Spinal cord (tissue), 10 donors: ENCODE measurements around the gene CCL14. TPM values are rescaled to one million over a fixed set of nuclear protein-coding genes. Genes with fewer than 3 reads are reported as not detected.

ENCODE experiments used
- DNase-seq, 6 donors: peaks; one replicate each; pipeline versions ENCODE4 v3.0.0 to v3.0.0-alpha.2; 2013 to 2015; ENCODE audit warnings: low spot score in 6 of 6, low read depth in 4 of 6
- H3K27ac ChIP-seq: one replicate; pipeline ENCODE4 v1.5.1; 2013; ENCODE audit warnings: low read depth, low read length, control low read depth
- H3K27me3 ChIP-seq: one replicate; pipeline ENCODE4 v1.6.1; 2013; ENCODE audit warnings: low read length; ENCODE audit not compliant: control insufficient read depth, insufficient read depth
- H3K36me3 ChIP-seq: one replicate; pipeline ENCODE4 v1.6.1; 2013; ENCODE audit warnings: low read length; ENCODE audit not compliant: control insufficient read depth, insufficient read depth
- H3K4me1 ChIP-seq: one replicate; pipeline ENCODE4 v1.6.1; 2013; ENCODE audit warnings: low read length; ENCODE audit not compliant: control insufficient read depth, insufficient read depth
- H3K4me3 ChIP-seq: one replicate; pipeline ENCODE4 v1.5.1; 2013; ENCODE audit warnings: low read depth, low read length, control low read depth
- H3K9me3 ChIP-seq: one replicate; pipeline ENCODE4 v1.6.1; 2013; ENCODE audit warnings: low read length; ENCODE audit not compliant: control insufficient read depth, insufficient read depth
- WGBS: methylation state at CpG from one replicate; pipeline ENCODE4 v1.1.5; 2013; ENCODE audit warnings: missing lambda C conversion rate; ENCODE audit not compliant: insufficient coverage; 5-methylcytosine and 5-hydroxymethylcytosine counted together
- long read RNA-seq, 4 donors: transcript quantifications; one replicate each; lab custom pipeline, GENCODE V29; 2026
- polyA plus RNA-seq, 2 donors: library from polyadenylated mRNA; unstranded; fragments of 120-200 nt; gene quantifications; one replicate each; pipeline ENCODE4 v1.2.1, GENCODE V29; 2013; ENCODE audit not compliant: insufficient read length in 2 of 2
- total RNA-seq, 2 donors: library from RNA; depleted of rRNA in 1 of 2; stranded (reverse); fragments of 120-200 nt in 1 of 2; fragments of >200 nt in 1 of 2; gene quantifications; one replicate each; pipeline versions ENCODE4 v1.2.3 to v1.2.4, GENCODE V29; 2013 to 2014
- donor health status: healthy.

CCL14 gene
- total RNA-seq: 10 to 100 TPM in 1 of 2 donors, 1 to 10 TPM in 1; 1.7 to 42.0 TPM
- 1 to 10 TPM; 4.1 to 8.9 TPM for polyA plus RNA-seq
- long read RNA-seq, donor 1, partial matches to known transcripts: 0 of 3 reads
- long read RNA-seq, donor 1, other reads (novel, unspliced or antisense): 0 of 3 reads
- long read RNA-seq, donor 2: 0 reads
- long read RNA-seq, donor 3, partial matches to known transcripts: 0 of 2 reads
- long read RNA-seq, donor 3, other reads (novel, unspliced or antisense): 0 of 2 reads
- long read RNA-seq, donor 4, transcript CCL14-202 (3 exons, 898 nt): major isoform, 46 of 52 reads
- long read RNA-seq, donor 4, partial matches to known transcripts: 0 of 52 reads
- long read RNA-seq, donor 4, other reads (novel, unspliced or antisense): 0 of 52 reads

DNA sequence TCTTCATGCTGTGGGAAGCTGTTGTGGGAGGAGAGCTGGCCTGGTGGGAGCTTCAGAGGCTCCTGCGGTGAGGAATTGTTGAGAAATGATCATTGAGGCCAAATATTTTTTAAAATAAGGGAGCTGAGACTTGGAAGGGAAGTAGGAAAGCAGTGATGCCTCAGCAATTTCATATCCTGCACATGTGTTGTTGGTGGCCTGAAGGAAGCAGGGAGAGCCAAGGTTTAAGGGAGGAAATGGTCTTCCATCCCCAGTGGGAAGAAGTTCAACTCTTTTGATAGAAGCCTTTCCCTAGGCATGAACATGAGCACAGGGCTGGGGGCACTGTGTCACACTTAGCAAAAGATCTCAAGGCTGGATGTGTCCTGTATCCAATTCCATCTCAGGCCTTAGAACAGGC lies at the start of gene CCL14:
TSS of gene CCL14 (minus strand) at position 87 of the 400 bp plus-strand sequence. CDS start at position 7, 80 bp downstream.
- DNase-seq: no peak
- Histone ChIP-seq H3K27ac (no peak within 1 kb of the TSS), H3K9me3 (no peaks in the 10 kb centered on the region), H3K4me1 (no peaks in the 10 kb centered on the region), H3K36me3 (no peaks in the 10 kb centered on the region), H3K4me3 (no peak within 1 kb of the TSS), H3K27me3 (no peaks in the 10 kb centered on the region)
- WGBS: 100% methylated on average over 1 of the region's 1 CpG

DNA sequence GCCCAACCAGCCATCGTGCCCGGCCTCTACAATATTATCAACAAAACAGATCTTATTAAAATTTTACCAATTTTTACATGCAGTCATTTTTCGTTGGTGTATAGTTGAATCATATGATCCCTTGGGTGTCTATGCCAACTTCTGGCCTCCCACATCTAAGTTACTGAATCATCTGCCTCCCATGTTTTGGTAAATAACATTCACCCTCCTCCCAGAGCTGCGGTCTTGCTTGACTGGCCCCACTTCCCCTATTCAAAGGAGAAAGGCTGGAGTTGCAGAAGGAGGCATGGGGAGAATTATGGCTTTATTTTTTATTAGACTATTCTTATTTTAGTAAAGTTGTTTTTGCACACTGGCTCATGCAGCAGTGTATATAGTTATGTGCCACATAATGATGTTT lies 49.7 kb upstream of the CCL14 start:
- Histone ChIP-seq H3K27me3 (peaks cover 3% of the 10 kb centered on the region), H3K4me1 (no peaks in the 10 kb centered on the region), H3K4me3 (no peak overlapping the region), H3K27ac (no peak overlapping the region), H3K36me3 (no peaks in the 10 kb centered on the region), H3K9me3 (no peaks in the 10 kb centered on the region)
- WGBS: no CpG with 5 or more reads among the region's 4 CpGs
- no peak for DNase-seq

DNA sequence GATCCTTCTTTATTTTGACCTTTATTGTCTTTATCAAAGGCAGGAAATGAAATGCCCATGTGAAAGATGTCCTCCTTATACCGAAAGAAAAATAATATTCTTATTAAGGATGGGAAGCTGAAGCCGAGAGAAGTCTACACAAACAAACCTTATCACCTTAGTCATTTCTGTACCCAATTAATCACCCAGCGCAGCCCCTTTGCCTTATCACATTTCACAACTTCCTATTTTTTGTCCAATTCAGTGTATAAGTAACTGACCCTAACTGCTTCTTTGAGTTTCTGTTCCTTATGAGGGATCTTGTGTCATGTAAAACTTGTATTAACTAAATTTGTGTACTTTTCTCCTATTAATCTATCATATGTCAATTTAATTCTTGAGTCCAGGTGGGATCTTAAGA lies 47.6 kb upstream of the CCL14 start:
- Histone ChIP-seq H3K4me3 (no peak overlapping the region), H3K4me1 (no peaks in the 10 kb centered on the region), H3K27me3 (peaks cover 3% of the 10 kb centered on the region), H3K36me3 (no peaks in the 10 kb centered on the region), H3K9me3 (no peaks in the 10 kb centered on the region), H3K27ac (no peak overlapping the region)
- no peak for DNase-seq
- no CpG with 5 or more reads among the region's 3 CpGs for WGBS

DNA sequence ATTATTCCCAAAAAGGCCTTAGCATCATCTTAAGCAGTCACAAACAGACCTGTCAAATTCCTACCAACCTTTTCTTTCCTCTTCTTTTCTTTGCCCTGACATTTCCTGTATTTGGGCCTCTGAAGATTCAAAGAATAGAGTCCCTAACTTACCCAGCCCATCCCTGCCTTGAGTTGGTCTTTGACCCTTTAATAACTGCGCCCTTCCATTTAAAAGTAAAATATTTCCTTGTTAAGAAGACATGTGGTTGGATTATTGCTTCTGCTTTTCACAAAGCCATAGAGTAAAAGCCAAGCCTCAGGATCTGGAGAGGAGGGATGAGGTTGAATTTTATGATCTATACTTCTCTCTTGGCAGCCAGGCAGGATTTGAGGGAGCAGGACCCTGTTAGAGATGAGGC lies 44.4 kb upstream of the CCL14 start:
- Histone ChIP-seq H3K9me3 (no peaks in the 10 kb centered on the region), H3K36me3 (no peaks in the 10 kb centered on the region), H3K27me3 (peaks cover 3% of the 10 kb centered on the region), H3K4me1 (no peaks in the 10 kb centered on the region), H3K27ac (no peak overlapping the region), H3K4me3 (no peak overlapping the region)
- WGBS: no CpG with 5 or more reads among the region's 1 CpG
- no peak for DNase-seq

DNA sequence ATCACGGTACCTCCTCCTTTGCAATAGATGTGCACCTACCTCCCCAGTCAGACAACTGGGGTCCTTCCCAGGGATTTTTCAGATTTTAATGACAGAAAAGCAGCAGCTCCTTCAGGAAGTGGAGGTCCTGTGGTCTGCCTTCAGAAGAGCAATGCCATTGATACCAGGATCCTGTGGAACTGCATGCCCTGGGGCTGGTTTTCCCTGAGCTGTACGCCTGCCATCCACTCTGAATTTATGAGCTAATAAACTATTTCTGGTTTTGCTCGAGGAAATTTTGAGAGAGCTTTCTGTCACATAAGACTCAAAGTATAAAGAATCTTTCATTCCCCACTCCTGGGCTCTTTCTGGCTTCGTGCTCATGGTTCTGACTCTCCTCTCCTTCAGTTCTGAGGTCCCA lies 41.2 kb upstream of the CCL14 start:
- no peak overlapping the region for H3K4me3 ChIP-seq
- H3K36me3 ChIP-seq: no peaks in the 10 kb centered on the region
- no peaks in the 10 kb centered on the region for H3K9me3 ChIP-seq
- DNase-seq: peak in 1 of 6 donors; percentile 9
- no peaks in the 10 kb centered on the region for H3K27me3 ChIP-seq
- H3K4me1 ChIP-seq: no peaks in the 10 kb centered on the region
- 69% methylated on average over 3 of the region's 4 CpGs for WGBS
- no peak overlapping the region for H3K27ac ChIP-seq

DNA sequence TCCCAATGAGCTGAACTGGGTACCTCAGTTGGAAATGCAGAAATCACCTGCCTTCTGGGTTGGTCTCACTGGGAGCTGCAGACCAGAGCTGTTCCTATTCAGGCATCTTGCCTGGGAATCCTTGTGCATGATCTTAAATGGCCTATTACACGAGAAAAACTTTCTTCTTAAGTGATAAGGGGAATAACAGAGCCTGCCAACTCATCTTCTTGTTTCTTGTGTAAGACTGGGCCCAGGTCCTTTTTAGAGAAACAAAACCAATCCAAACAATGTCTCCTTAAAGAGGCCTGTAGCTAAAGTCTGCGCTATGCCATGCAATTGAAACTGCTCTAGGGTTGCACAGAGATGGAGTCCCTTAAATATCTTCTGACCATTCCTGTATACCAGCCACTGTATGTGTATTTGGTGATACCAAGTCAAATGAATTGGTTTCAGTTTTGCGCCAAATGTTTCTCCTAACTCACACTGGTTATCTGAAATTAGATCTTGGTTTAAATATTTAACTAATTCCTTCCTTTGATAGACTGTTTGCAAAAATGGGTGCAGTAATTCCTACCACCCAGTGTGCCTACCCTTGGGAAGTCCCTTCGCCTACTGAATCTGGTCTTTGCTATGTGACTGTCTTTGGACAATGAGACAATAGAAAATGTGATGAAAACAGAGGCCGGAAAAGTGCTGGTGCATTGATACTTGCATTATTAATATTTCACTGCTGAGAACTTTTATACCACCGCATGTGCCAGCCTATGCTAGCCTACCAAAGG lies 37.8 kb upstream of the CCL14 start:
- Histone ChIP-seq H3K4me1 (no peaks in the 10 kb centered on the region), H3K27me3 (no peaks in the 10 kb centered on the region), H3K36me3 (no peaks in the 10 kb centered on the region), H3K4me3 (no peak overlapping the region), H3K27ac (no peak overlapping the region), H3K9me3 (no peaks in the 10 kb centered on the region)
- no peak for DNase-seq
- WGBS: 100% methylated on average over 1 of the region's 6 CpGs

DNA sequence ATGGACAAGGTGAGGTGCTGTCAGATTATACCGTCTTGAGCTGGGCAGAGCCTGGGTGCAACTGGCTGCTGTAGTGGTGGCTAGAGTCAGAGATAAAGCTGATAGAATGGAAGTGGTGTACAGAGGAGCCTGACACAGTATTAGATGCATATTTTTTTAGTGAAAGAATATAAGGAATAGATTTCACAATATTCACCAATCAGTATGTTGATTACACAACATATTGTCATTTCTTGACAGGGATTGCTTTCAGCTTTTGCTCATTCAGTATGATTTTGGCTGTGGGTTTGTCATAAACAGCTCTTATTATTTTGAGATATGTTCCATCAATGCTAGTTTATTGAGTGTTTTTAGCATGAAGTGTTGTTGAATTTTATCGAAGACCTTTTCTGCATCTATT lies 32.9 kb upstream of the CCL14 start:
- Histone ChIP-seq H3K4me1 (no peaks in the 10 kb centered on the region), H3K27me3 (no peaks in the 10 kb centered on the region), H3K27ac (no peak overlapping the region), H3K9me3 (no peaks in the 10 kb centered on the region), H3K4me3 (no peak overlapping the region), H3K36me3 (no peaks in the 10 kb centered on the region)
- DNase-seq: no peak
- WGBS: 92% methylated on average over 2 of the region's 2 CpGs

DNA sequence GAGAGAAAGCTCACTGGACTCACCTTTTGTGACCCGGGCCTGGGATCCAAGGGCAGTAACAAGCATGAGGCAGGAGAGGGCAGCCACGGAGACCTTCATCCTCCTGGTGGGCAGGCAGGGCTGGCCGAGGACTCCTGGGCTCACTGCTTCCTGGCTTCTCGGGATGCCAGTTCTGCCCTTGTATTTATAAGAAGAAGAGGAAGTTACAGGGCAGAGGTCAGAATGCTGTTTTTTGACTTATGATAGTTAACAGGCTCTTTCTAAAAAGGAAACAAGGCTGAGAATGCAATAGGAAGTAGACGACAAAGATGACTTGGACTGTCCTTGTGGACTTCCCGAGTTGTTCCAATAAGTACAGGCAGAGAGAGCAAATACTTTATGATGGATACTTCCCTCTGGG lies 31.3 kb upstream of the CCL14 start, which contains the start of gene CCL23:
TSS of gene CCL23 (minus strand) at position 174 of the 400 bp plus-strand sequence. CDS start at position 99, 75 bp downstream.
- 65% methylated on average over 5 of the region's 6 CpGs for WGBS
- no peak within 1 kb of the TSS for H3K27ac ChIP-seq

DNA sequence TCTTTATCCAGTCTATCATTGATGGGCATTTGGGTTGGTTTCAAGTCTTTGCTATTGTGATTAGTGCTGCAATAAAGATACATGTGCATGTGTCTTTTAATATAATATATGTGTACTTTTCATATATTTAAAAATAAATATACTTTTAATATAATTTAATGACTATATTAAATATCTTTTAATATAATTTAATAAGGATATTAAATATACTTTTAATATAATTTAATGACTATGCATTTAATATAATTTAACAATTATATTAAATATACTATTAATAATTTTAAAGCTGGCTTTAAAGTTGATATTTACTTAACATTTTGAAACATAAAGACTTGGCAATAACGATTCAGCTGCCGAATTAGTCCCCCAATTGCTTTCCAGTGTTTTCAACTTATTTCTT lies 30.0 kb upstream of the CCL14 start:
- Histone ChIP-seq H3K4me1 (no peaks in the 10 kb centered on the region), H3K9me3 (peaks cover 1% of the 10 kb centered on the region), H3K36me3 (no peaks in the 10 kb centered on the region), H3K27me3 (no peaks in the 10 kb centered on the region), H3K4me3 (no peak overlapping the region), H3K27ac (no peak overlapping the region)
- WGBS: no CpG with 5 or more reads among the region's 2 CpGs
- no peak for DNase-seq

More for the DNA sequence above, 31.3 kb upstream of the CCL14 start, which contains the start of gene CCL23:
- Histone ChIP-seq H3K4me3 (no peak within 1 kb of the TSS), H3K9me3 (no peaks in the 10 kb centered on the region), H3K36me3 (no peaks in the 10 kb centered on the region), H3K4me1 (no peaks in the 10 kb centered on the region), H3K27me3 (no peaks in the 10 kb centered on the region)
- no peak for DNase-seq
